Measurements from ENCODE around the gene VWCE.

The VWCE gene

GRCh38 chr11:61294717-61295595 is at the start of gene VWCE:
Gene VWCE, minus strand, starts transcription at chr11:61295316. Its CDS starts 279 bp downstream, at chr11:61295037.
- DNase-seq (ENCODE audit: low spot score), result peak; percentile 91

GRCh38 chr11:61343792-61344745 is 49.0 kb upstream of the VWCE start:
- DNase-seq (ENCODE audit: low spot score), result no peak

- no peak for DNase-seq (ENCODE audit: low spot score)
Observed at GRCh38 chr11:61342207-61342803, 47.2 kb upstream of the VWCE start.

GRCh38 chr11:61341706-61342105 is 46.6 kb upstream of the VWCE start:
- no peak for DNase-seq (ENCODE audit: low spot score)

GRCh38 chr11:61340979-61341378 is 45.9 kb upstream of the VWCE start:
- DNase-seq (ENCODE audit: low spot score), result no peak

- no peak for DNase-seq (ENCODE audit: low spot score)
Observed at GRCh38 chr11:61339490-61339878, 44.4 kb upstream of the VWCE start.

GRCh38 chr11:61338783-61339489 is 43.8 kb upstream of the VWCE start:
- no peak for DNase-seq (ENCODE audit: low spot score)

GRCh38 chr11:61337706-61338470 is 42.8 kb upstream of the VWCE start:
- DNase-seq (ENCODE audit: low spot score), result no peak

GRCh38 chr11:61336171-61336935 is 41.2 kb upstream of the VWCE start:
- peak; percentile 93 for DNase-seq (ENCODE audit: low spot score)

GRCh38 chr11:61335355-61335710 is 40.2 kb upstream of the VWCE start:
- no peak for DNase-seq (ENCODE audit: low spot score)

- no peak for DNase-seq (ENCODE audit: low spot score)
Observed at GRCh38 chr11:61334434-61335354, 39.6 kb upstream of the VWCE start.

GRCh38 chr11:61333550-61334433 is 38.7 kb upstream of the VWCE start:
- no peak for DNase-seq (ENCODE audit: low spot score)

- peak; percentile 100 for DNase-seq (ENCODE audit: low spot score)
Observed at GRCh38 chr11:61332797-61333549, 37.9 kb upstream of the VWCE start, which contains the start of the genes DDB1 and TKFC. Gene DDB1, minus strand, starts transcription at chr11:61333105. Its CDS starts 137 bp downstream, at chr11:61332968. Gene TKFC, plus strand, starts transcription at chr11:61333228. Its CDS starts 1,501 bp downstream, at chr11:61334729.

- DNase-seq (ENCODE audit: low spot score), result peak; percentile 68
Observed at GRCh38 chr11:61332281-61332796, 37.2 kb upstream of the VWCE start.

GRCh38 chr11:61331651-61332050 is 36.5 kb upstream of the VWCE start:
- DNase-seq (ENCODE audit: low spot score), result no peak

GRCh38 chr11:61329871-61330270 is 34.8 kb upstream of the VWCE start:
- DNase-seq (ENCODE audit: low spot score), result no peak

GRCh38 chr11:61328351-61328750 is 33.2 kb upstream of the VWCE start:
- DNase-seq (ENCODE audit: low spot score), result no peak
